Measurements from ENCODE around the gene ARMCX1. TPM values are rescaled to one million over a fixed set of nuclear protein-coding genes. Genes with fewer than 3 reads are reported as not detected.
"Not testable (repeated sequence)": the region's sequence is repeated elsewhere in the genome, so short reads cannot be mapped to it uniquely, and the experiment has no call there.

ARMCX1 gene
- total RNA-seq (1 to 10 TPM in 3 of 5 donors, under 1 TPM in 2; 0.72 to 1.5 (median 1.2) TPM), total RNA-seq (0.36 to 7.6 (median 2.9) reads per million in 29 experiments)
- total RNA-seq (2013): 1.0 TPM

DNA sequence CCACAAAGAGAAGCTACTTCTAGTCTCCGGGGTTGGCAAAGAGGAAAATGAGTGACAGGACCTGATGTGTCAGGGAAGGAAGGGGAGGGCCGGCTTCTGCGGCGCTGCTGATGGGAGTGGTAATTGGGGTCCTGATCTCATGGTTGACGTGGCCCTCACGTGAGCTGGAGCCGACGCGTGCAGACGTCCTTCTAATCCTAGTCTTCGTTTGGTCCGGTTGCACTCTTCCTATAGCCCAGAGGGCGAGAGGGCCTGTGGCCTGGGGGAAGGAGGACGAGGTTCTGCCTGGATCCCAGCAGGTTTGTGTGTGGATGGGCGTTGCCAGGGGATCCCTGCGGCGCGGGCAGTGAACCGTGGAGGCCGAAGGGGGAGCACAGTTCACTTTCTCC is at the start of gene ARMCX1:
TSS of gene ARMCX1 (plus strand) at position 186 of the 389 bp plus-strand sequence. CDS start 2,384 bp downstream, outside the sequence.
- H3K9me3 Mint-ChIP-seq: no peaks in the 10 kb centered on the region
- peaks cover 12 to 18% (median 12%) of the 10 kb centered on the region in 3 donors for H3K4me1 Mint-ChIP-seq
- ATAC-seq (replicated peaks in 1 of 4): peak; percentile 61 to 70 (median 67)
- H3K36me3 Mint-ChIP-seq: no peaks in the 10 kb centered on the region
- Histone ChIP-seq H3K27me3 (replicated peaks in 1 of 2; ENCODE audit: control insufficient read depth in 2 of 2, extremely low read depth in 1 of 2, insufficient read depth in 2 of 2, low read length in 1 of 2) (peaks cover 0 to 21% of the 10 kb centered on the region in 2 experiments), H3K9me3 (no peaks in the 10 kb centered on the region), H3K4me1 (ENCODE audit: control insufficient read depth in 1 of 2, extremely low read depth in 1 of 2, insufficient read depth in 2 of 2, low read length in 2 of 2) (peaks cover 0 to 7% of the 10 kb centered on the region in 2 experiments), H3K36me3 (ENCODE audit: control insufficient read depth in 2 of 2, extremely low read depth in 1 of 2, insufficient read depth in 1 of 2, low read length in 1 of 2) (no peaks in the 10 kb centered on the region), H3K27ac (ENCODE audit: low read length) (no peak within 1 kb of the TSS), H3K4me3 (ENCODE audit: control insufficient read depth in 1 of 2, extremely low read depth in 1 of 2, low read length in 1 of 2) (peak within 1 kb of the TSS; percentile 44 to 48)
- peak in 6 of 35 experiments; percentile 2 to 19 (median 10) for DNase-seq
- H3K4me3 Mint-ChIP-seq: peak within 1 kb of the TSS; percentile 73 to 82 (median 73)
- H3K27ac Mint-ChIP-seq: no peak within 1 kb of the TSS
- no CpG with 5 or more reads among the region's 20 CpGs for WGBS (ENCODE audit: insufficient coverage)
- CTCF ChIA-PET: no interaction called here
- POLR2A ChIA-PET: no interaction called here
- H3K27me3 Mint-ChIP-seq: peaks cover 22 to 27% of the 10 kb centered on the region in 2 donors

DNA sequence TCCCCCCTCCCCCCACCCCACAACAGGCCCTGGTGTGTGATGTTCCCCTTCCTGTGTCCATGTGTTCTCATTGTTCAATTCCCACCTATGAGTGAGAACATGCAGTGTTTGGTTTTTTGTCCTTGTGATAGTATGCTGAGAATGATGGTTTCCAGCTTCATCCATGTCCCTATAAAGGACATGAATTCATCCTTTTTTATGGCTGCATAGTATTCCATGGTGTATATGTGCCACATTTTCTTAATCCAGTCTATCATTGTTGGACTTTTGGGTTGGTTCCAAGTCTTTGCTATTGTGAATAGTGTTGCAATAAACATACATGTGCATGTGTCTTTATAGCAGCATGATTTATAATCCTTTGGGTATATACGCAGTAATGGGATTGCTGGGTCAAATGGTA is 47.4 kb upstream of the ARMCX1 start:
- H3K27me3 ChIP-seq (replicated peaks in 1 of 2; ENCODE audit: control insufficient read depth in 2 of 2, extremely low read depth in 1 of 2, insufficient read depth in 2 of 2, low read length in 1 of 2); H3K27me3 Mint-ChIP-seq; H3K9me3 Mint-ChIP-seq; H3K27ac ChIP-seq (ENCODE audit: low read length); H3K4me1 Mint-ChIP-seq; H3K36me3 ChIP-seq (ENCODE audit: control insufficient read depth in 2 of 2, extremely low read depth in 1 of 2, insufficient read depth in 1 of 2, low read length in 1 of 2); H3K4me3 ChIP-seq (ENCODE audit: control insufficient read depth in 1 of 2, extremely low read depth in 1 of 2, low read length in 1 of 2); DNase-seq; CTCF ChIA-PET; H3K4me1 ChIP-seq (ENCODE audit: control insufficient read depth in 1 of 2, extremely low read depth in 1 of 2, insufficient read depth in 2 of 2, low read length in 2 of 2); ATAC-seq (replicated peaks in 1 of 4); H3K9me3 ChIP-seq; H3K4me3 Mint-ChIP-seq; H3K27ac Mint-ChIP-seq; POLR2A ChIA-PET: not testable (repeated sequence)
- H3K36me3 Mint-ChIP-seq: peaks cover 34% of the 10 kb centered on the region
- no CpG with 5 or more reads among the region's 1 CpG for WGBS (ENCODE audit: insufficient coverage)

DNA sequence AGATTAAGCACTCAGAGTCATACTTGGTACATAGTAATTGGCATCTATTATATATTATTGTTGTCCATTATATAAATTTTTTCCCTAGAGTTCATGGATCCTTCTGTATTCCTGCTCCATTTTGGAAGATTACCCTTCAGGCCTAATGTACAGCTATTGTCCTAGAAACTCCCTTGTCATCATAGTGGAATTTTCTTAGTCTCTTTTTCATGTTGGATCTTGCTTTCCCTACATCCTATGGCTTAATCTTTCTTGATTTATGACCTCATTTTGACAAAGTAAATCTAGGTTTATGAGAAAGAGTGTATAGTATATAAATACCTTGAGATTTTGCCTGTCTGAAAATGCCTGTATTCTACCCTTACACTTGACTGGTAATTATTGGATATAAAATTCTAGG is 43.0 kb upstream of the ARMCX1 start:
- Histone ChIP-seq H3K4me3 (ENCODE audit: control insufficient read depth in 1 of 2, extremely low read depth in 1 of 2, low read length in 1 of 2) (no peak overlapping the region), H3K27ac (ENCODE audit: low read length) (no peak overlapping the region)
- no peak overlapping the region for H3K4me3 Mint-ChIP-seq

DNA sequence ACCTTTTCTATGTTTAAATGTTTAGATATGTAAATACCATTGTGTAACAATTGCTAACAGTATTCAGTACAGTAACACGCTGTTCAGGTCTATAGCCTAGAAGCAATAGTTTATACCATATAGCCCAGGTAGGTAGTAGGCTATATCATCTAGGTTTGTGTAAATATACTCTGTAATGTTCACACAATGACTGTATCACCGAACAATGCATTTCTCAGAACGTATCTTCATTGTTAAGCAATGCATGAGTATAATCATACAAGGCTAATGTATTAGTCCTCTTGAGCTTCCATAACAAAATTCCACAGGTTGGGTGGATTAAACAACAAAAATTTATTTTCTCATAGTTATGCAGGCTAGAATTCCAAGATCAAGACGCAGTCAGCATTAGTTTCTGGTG is 42.4 kb upstream of the ARMCX1 start:
- H3K4me3 ChIP-seq (ENCODE audit: control insufficient read depth in 1 of 2, extremely low read depth in 1 of 2, low read length in 1 of 2): no peak overlapping the region
- H3K4me1 ChIP-seq (ENCODE audit: control insufficient read depth in 1 of 2, extremely low read depth in 1 of 2, insufficient read depth in 2 of 2, low read length in 2 of 2): no peaks in the 10 kb centered on the region
- Mint-ChIP-seq H3K27me3 (peaks cover 0 to 9% of the 10 kb centered on the region in 2 donors), H3K9me3 (no peaks in the 10 kb centered on the region), H3K4me3 (no peak overlapping the region), H3K27ac (no peak overlapping the region), H3K36me3 (peaks cover 25% of the 10 kb centered on the region), H3K4me1 (no peaks in the 10 kb centered on the region)
- CTCF ChIA-PET: interaction anchor here in 1 of 2 donors (0.5 kb wide), 1 partner anchor 225 kb away, joined by 5 read pairs; no protein-coding TSS in a partner anchor
- H3K27ac ChIP-seq (ENCODE audit: low read length): no peak overlapping the region
- no CpG with 5 or more reads among the region's 4 CpGs for WGBS (ENCODE audit: insufficient coverage)
- no peak for DNase-seq
- no peak for ATAC-seq (replicated peaks in 1 of 4)
- no peaks in the 10 kb centered on the region for H3K9me3 ChIP-seq
- H3K27me3 ChIP-seq (replicated peaks in 1 of 2; ENCODE audit: control insufficient read depth in 2 of 2, extremely low read depth in 1 of 2, insufficient read depth in 2 of 2, low read length in 1 of 2): no peaks in the 10 kb centered on the region
- no peaks in the 10 kb centered on the region for H3K36me3 ChIP-seq (ENCODE audit: control insufficient read depth in 2 of 2, extremely low read depth in 1 of 2, insufficient read depth in 1 of 2, low read length in 1 of 2)
- POLR2A ChIA-PET: no interaction called here

More for the DNA sequence above, 43.0 kb upstream of the ARMCX1 start:
- H3K4me1 Mint-ChIP-seq: no peaks in the 10 kb centered on the region
- CTCF ChIA-PET: no interaction called here
- no peaks in the 10 kb centered on the region for H3K4me1 ChIP-seq (ENCODE audit: control insufficient read depth in 1 of 2, extremely low read depth in 1 of 2, insufficient read depth in 2 of 2, low read length in 2 of 2)
- H3K36me3 Mint-ChIP-seq: peaks cover 25% of the 10 kb centered on the region
- no peaks in the 10 kb centered on the region for H3K9me3 Mint-ChIP-seq
- H3K27me3 ChIP-seq (replicated peaks in 1 of 2; ENCODE audit: control insufficient read depth in 2 of 2, extremely low read depth in 1 of 2, insufficient read depth in 2 of 2, low read length in 1 of 2): no peaks in the 10 kb centered on the region
- H3K27me3 Mint-ChIP-seq: peaks cover 0 to 7% of the 10 kb centered on the region in 2 donors
- DNase-seq (no peak), ATAC-seq (replicated peaks in 1 of 4) (no peak)
- no peaks in the 10 kb centered on the region for H3K9me3 ChIP-seq
- POLR2A ChIA-PET: no interaction called here
- H3K36me3 ChIP-seq (ENCODE audit: control insufficient read depth in 2 of 2, extremely low read depth in 1 of 2, insufficient read depth in 1 of 2, low read length in 1 of 2): no peaks in the 10 kb centered on the region
- H3K27ac Mint-ChIP-seq: no peak overlapping the region

DNA sequence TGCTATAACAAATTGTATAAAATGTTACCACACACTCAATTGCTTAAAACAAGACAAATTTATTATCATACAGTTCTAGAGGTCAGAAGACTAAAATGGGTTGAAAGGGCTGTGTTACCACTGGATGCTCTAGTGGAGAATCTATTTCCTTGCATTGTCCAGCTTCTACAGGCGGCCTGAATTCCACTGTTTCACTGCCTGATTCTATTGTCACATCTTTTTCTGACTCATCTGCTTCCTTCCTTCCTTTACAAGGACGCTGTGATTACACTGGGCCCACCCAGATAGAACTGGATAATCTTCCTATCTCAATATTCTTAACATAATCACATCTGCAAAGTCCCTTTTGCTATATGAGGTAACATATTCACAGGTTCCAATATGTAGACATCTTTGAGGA is 19.4 kb upstream of the ARMCX1 start:
- ChIA-PET CTCF (no interaction called here), POLR2A (no interaction called here)
- WGBS (ENCODE audit: insufficient coverage): no CpG with 5 or more reads among the region's 2 CpGs
- Mint-ChIP-seq H3K4me3 (no peak overlapping the region), H3K4me1 (no peaks in the 10 kb centered on the region), H3K27ac (no peak overlapping the region), H3K9me3 (no peaks in the 10 kb centered on the region), H3K27me3 (peaks cover 0 to 8% of the 10 kb centered on the region in 2 donors), H3K36me3 (no peaks in the 10 kb centered on the region)
- Histone ChIP-seq H3K27me3 (replicated peaks in 1 of 2; ENCODE audit: control insufficient read depth in 2 of 2, extremely low read depth in 1 of 2, insufficient read depth in 2 of 2, low read length in 1 of 2) (no peaks in the 10 kb centered on the region), H3K36me3 (ENCODE audit: control insufficient read depth in 2 of 2, extremely low read depth in 1 of 2, insufficient read depth in 1 of 2, low read length in 1 of 2) (no peaks in the 10 kb centered on the region), H3K27ac (ENCODE audit: low read length) (no peak overlapping the region), H3K4me3 (ENCODE audit: control insufficient read depth in 1 of 2, extremely low read depth in 1 of 2, low read length in 1 of 2) (no peak overlapping the region), H3K4me1 (ENCODE audit: control insufficient read depth in 1 of 2, extremely low read depth in 1 of 2, insufficient read depth in 2 of 2, low read length in 2 of 2) (no peaks in the 10 kb centered on the region), H3K9me3 (no peaks in the 10 kb centered on the region)
- DNase-seq (no peak), ATAC-seq (replicated peaks in 1 of 4) (no peak)

DNA sequence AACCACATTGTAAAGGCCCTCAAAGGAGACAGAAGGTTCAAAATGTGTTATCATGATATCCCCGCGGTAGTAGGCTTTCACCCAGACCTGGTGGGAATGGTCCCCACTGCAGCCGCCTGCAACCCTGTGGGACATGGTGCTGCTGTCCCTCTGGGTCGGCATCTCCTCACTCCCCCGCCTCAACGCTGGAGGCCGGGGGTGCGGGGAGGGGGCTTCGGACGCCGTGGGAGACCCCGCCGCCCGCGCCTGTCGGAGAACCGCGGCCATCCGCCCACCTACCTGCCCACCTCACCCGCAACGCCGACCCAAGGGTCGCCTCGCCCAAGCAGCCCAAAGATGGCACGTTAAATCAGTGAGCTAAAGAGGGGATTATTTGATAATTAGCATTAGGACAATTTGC is 11.2 kb upstream of the ARMCX1 start:
- no peak overlapping the region for H3K4me3 Mint-ChIP-seq
- peaks cover 0 to 16% of the 10 kb centered on the region in 2 donors for H3K27me3 Mint-ChIP-seq
- H3K4me3 ChIP-seq (ENCODE audit: control insufficient read depth in 1 of 2, extremely low read depth in 1 of 2, low read length in 1 of 2): no peak overlapping the region
- ATAC-seq (replicated peaks in 1 of 4): no peak
- H3K27me3 ChIP-seq (replicated peaks in 1 of 2; ENCODE audit: control insufficient read depth in 2 of 2, extremely low read depth in 1 of 2, insufficient read depth in 2 of 2, low read length in 1 of 2): no peaks in the 10 kb centered on the region
- WGBS (ENCODE audit: insufficient coverage): no CpG with 5 or more reads among the region's 25 CpGs
- no peaks in the 10 kb centered on the region for H3K9me3 ChIP-seq
- no peaks in the 10 kb centered on the region for H3K36me3 Mint-ChIP-seq
- H3K4me1 Mint-ChIP-seq: no peaks in the 10 kb centered on the region
- no peak overlapping the region for H3K27ac Mint-ChIP-seq
- CTCF ChIA-PET: no interaction called here
- POLR2A ChIA-PET: no interaction called here
- no peak for DNase-seq
- H3K27ac ChIP-seq (ENCODE audit: low read length): no peak overlapping the region
- H3K4me1 ChIP-seq (ENCODE audit: control insufficient read depth in 1 of 2, extremely low read depth in 1 of 2, insufficient read depth in 2 of 2, low read length in 2 of 2): no peaks in the 10 kb centered on the region
- H3K9me3 Mint-ChIP-seq: peaks cover 0 to 3% (median 0%) of the 10 kb centered on the region in 3 donors
- no peaks in the 10 kb centered on the region for H3K36me3 ChIP-seq (ENCODE audit: control insufficient read depth in 2 of 2, extremely low read depth in 1 of 2, insufficient read depth in 1 of 2, low read length in 1 of 2)

Data from T-cell (primary cell).